CD14-positive monocyte (primary cell): ENCODE results near the gene IRF2BP2. TPM values are rescaled to one million over a fixed set of nuclear protein-coding genes. Genes with fewer than 3 reads are reported as not detected.

ENCODE experiments used
- DNase-seq, 3 donors: peaks; one replicate each; pipeline ENCODE4 v3.0.0-alpha.2; 2011 to 2022
- H2AFZ ChIP-seq: 2 replicates; pipeline ENCODE4 v1.6.0; 2012; ENCODE audit warnings: mild to moderate bottlenecking, low read depth, low read length, inconsistent platforms; ENCODE audit not compliant: insufficient read depth, poor library complexity, severe bottlenecking
- H3K27ac ChIP-seq, 2 donors: 1 replicate in 1 of 2; 2 replicates in 1 of 2; pipeline ENCODE4 v1.5.1; 2012 to 2013; ENCODE audit warnings: low read length in 2 of 2, control low read depth in 1 of 2, inconsistent platforms in 1 of 2, low read depth in 1 of 2, mild to moderate bottlenecking in 1 of 2
- H3K27me3 ChIP-seq, 2 donors: one replicate each; pipeline versions ENCODE4 v1.6.0 to v1.6.1; 2011 to 2013; ENCODE audit warnings: low read length in 2 of 2; ENCODE audit not compliant: control insufficient read depth in 2 of 2, insufficient read depth in 2 of 2
- H3K36me3 ChIP-seq, 2 donors: replicated peaks in 1 of 2; 1 replicate in 1 of 2; 2 replicates in 1 of 2; pipeline versions ENCODE4 v1.5.1 to v1.6.1; 2012 to 2013; ENCODE audit warnings: low read length in 2 of 2, control low read depth in 1 of 2, inconsistent platforms in 1 of 2, mild to moderate bottlenecking in 1 of 2; ENCODE audit not compliant: insufficient read depth in 2 of 2, control insufficient read depth in 1 of 2
- H3K4me1 ChIP-seq, 2 donors: 1 replicate in 1 of 2; 2 replicates in 1 of 2; pipeline versions ENCODE4 v1.5.1 to v1.6.1; 2012 to 2013; ENCODE audit warnings: low read length in 2 of 2, control low read depth in 1 of 2, inconsistent platforms in 1 of 2, mild to moderate bottlenecking in 1 of 2, moderate library complexity in 1 of 2; ENCODE audit not compliant: insufficient read depth in 2 of 2, control insufficient read depth in 1 of 2
- H3K4me2 ChIP-seq: replicated peaks from 2 replicates; pipeline ENCODE3; 2012; ENCODE audit warnings: low read length, moderate library complexity, mild to moderate bottlenecking; ENCODE audit not compliant: poor library complexity, severe bottlenecking; ENCODE audit errors: extremely low read depth
- H3K4me3 ChIP-seq, 3 experiments: fragments of 200-600 bp in 1 of 3; sonication (generic) in 1 of 3; replicated peaks in 1 of 3; 1 replicate in 2 of 3; 2 replicates in 1 of 3; pipeline ENCODE4 v1.5.1; 2011 to 2013; ENCODE audit warnings: low read length in 3 of 3, mild to moderate bottlenecking in 3 of 3, control low read depth in 2 of 3, low read depth in 2 of 3, inconsistent platforms in 1 of 3, moderate library complexity in 1 of 3
- H3K79me2 ChIP-seq: 2 replicates; pipeline ENCODE4 v1.6.0; 2012; ENCODE audit warnings: mild to moderate bottlenecking, control low read depth, inconsistent platforms, low read length, moderate library complexity; ENCODE audit not compliant: insufficient read depth
- H3K9ac ChIP-seq: 2 replicates; pipeline ENCODE4 v1.6.0; 2017; ENCODE audit warnings: low read length, mild to moderate bottlenecking; ENCODE audit not compliant: insufficient read depth, poor library complexity, severe bottlenecking
- H3K9me3 ChIP-seq, 2 donors: replicated peaks in 1 of 2; 1 replicate in 1 of 2; 2 replicates in 1 of 2; pipeline versions ENCODE4 v1.5.1 to v1.6.1; 2012 to 2013; ENCODE audit warnings: low read length in 2 of 2, control low read depth in 1 of 2; ENCODE audit not compliant: control insufficient read depth in 1 of 2, insufficient read depth in 1 of 2
- H4K20me1 ChIP-seq: 2 replicates; pipeline ENCODE4 v1.6.0; 2012; ENCODE audit warnings: mild to moderate bottlenecking, low read length, control low read depth, moderate library complexity; ENCODE audit not compliant: insufficient read depth
- H3K27ac Mint-ChIP-seq, 7 donors: one replicate each; pipeline ENCODE4 v1.8.0; 2020; ENCODE audit warnings: mild to moderate bottlenecking in 7 of 7, mixed read lengths in 7 of 7, moderate library complexity in 6 of 7, inconsistent platforms in 2 of 7
- H3K27me3 Mint-ChIP-seq, 3 donors: one replicate each; pipeline ENCODE4 v1.8.0; 2021 to 2022; ENCODE audit warnings: low read depth in 3 of 3, mild to moderate bottlenecking in 3 of 3, mixed read lengths in 3 of 3, moderate library complexity in 3 of 3, inconsistent platforms in 1 of 3
- H3K36me3 Mint-ChIP-seq, 2 donors: one replicate each; pipeline ENCODE4 v1.8.0; 2020; ENCODE audit warnings: mixed read lengths in 2 of 2, inconsistent platforms in 1 of 2, mild to moderate bottlenecking in 1 of 2
- H3K4me1 Mint-ChIP-seq: one replicate; pipeline ENCODE4 v1.8.0; 2020; ENCODE audit warnings: mild to moderate bottlenecking, mixed read lengths
- H3K4me3 Mint-ChIP-seq, 2 donors: one replicate each; pipeline ENCODE4 v1.8.0; 2020; ENCODE audit warnings: mild to moderate bottlenecking in 2 of 2, mixed read lengths in 2 of 2, moderate library complexity in 1 of 2
- H3K9me3 Mint-ChIP-seq, 7 donors: one replicate each; pipeline ENCODE4 v1.8.0; 2020 to 2022; ENCODE audit warnings: mixed read lengths in 7 of 7, mild to moderate bottlenecking in 6 of 7, moderate library complexity in 6 of 7, inconsistent platforms in 2 of 7
- CTCF ChIP-seq: fragments of 200-600 bp; IDR thresholded peaks from one replicate; pipeline ENCODE4 v1.8.0; 2022; ENCODE audit warnings: antibody characterized with exemption, mild to moderate bottlenecking
- WGBS: methylation state at CpG from one replicate; pipeline ENCODE4 v1.1.5; 2013; ENCODE audit warnings: missing lambda C conversion rate; ENCODE audit not compliant: insufficient coverage; 5-methylcytosine and 5-hydroxymethylcytosine counted together
- intact Hi-C, 2 donors: fragments of 100-400 bp; cut with micrococcal nuclease; formaldehyde crosslinking; loops; one replicate each; pipeline versions ENCODE4 v1.15.0 to v1.15.1; 2023
- polyA plus RNA-seq, 3 donors: library from polyadenylated mRNA; depleted of rRNA in 1 of 3; unstranded in 2 of 3; stranded (reverse) in 1 of 3; fragments of 300-500 nt in 2 of 3; fragments of >200 nt in 1 of 3; fragmentation: Illumina TruSeq in 2 of 3; gene quantifications; 1 replicate in 2 of 3; 2 replicates in 1 of 3; pipeline ENCODE4 v1.2.3, GENCODE V29; 2012 to 2021

The IRF2BP2 gene
- polyA plus RNA-seq, 3 donors = 22.4 to 656 (median 22.6) TPM

GRCh38 chr1:234559902-234560676 lies 49.9 kb downstream of the IRF2BP2 start:
- DNase-seq = no peak
- no peaks in the 10 kb centered on the region for H3K36me3 Mint-ChIP-seq
- Histone ChIP-seq H3K36me3 (no peaks in the 10 kb centered on the region), H3K4me2 (no peak overlapping the region), H3K4me3 (no peak overlapping the region), H2AFZ (no peak overlapping the region), H3K27me3 (no peaks in the 10 kb centered on the region), H3K9ac (no peak overlapping the region), H3K4me1 (no peaks in the 10 kb centered on the region), H3K27ac (no peak overlapping the region), H4K20me1 (no peaks in the 10 kb centered on the region), H3K9me3 (no peaks in the 10 kb centered on the region), H3K79me2 (no peaks in the 10 kb centered on the region)
- WGBS = 90% methylated on average over 11 of the region's 14 CpGs
- H3K27ac Mint-ChIP-seq = no peak overlapping the region
- no peaks in the 10 kb centered on the region for H3K9me3 Mint-ChIP-seq
- H3K4me1 Mint-ChIP-seq = peaks cover 3% of the 10 kb centered on the region
- intact Hi-C loops = no loop called here
- H3K27me3 Mint-ChIP-seq = no peaks in the 10 kb centered on the region
- no peak for TF ChIP-seq CTCF
- H3K4me3 Mint-ChIP-seq = no peak overlapping the region

- no peak overlapping the region for H3K4me3 ChIP-seq
- no peak for DNase-seq
- no peak overlapping the region for H2AFZ ChIP-seq
- no peaks in the 10 kb centered on the region for H4K20me1 ChIP-seq
- H3K27ac ChIP-seq = no peak overlapping the region
- TF ChIP-seq CTCF = no peak
- H3K4me2 ChIP-seq = no peak overlapping the region
- Mint-ChIP-seq H3K36me3 (no peaks in the 10 kb centered on the region), H3K27me3 (no peaks in the 10 kb centered on the region), H3K4me3 (no peak overlapping the region), H3K9me3 (no peaks in the 10 kb centered on the region), H3K4me1 (peaks cover 3% of the 10 kb centered on the region), H3K27ac (no peak overlapping the region)
- H3K4me1 ChIP-seq = no peaks in the 10 kb centered on the region
- H3K9ac ChIP-seq = no peak overlapping the region
- H3K27me3 ChIP-seq = no peaks in the 10 kb centered on the region
- intact Hi-C loops = no loop called here
- H3K9me3 ChIP-seq = no peaks in the 10 kb centered on the region
- no peaks in the 10 kb centered on the region for H3K79me2 ChIP-seq
- 82% methylated on average over 4 of the region's 6 CpGs for WGBS
- no peaks in the 10 kb centered on the region for H3K36me3 ChIP-seq
Measured at GRCh38 chr1:234559152-234559901, 50.7 kb downstream of the IRF2BP2 start.
